Left ventricle myocardium inferior (tissue), 1 donor: Measurements from ENCODE around the gene CCDC167. TPM values are rescaled to one million over a fixed set of nuclear protein-coding genes. Genes with fewer than 3 reads are reported as not detected.
A peak's percentile ranks its signal among the peaks of the same experiment; 100 is the strongest.

Source experiments
- DNase-seq: peaks from one replicate; pipeline ENCODE4 v3.0.0-alpha.2; 2020
- H3K27ac ChIP-seq: fragments of 200-600 bp; replicated peaks from 2 replicates; pipeline ENCODE4 v1.8.0; 2021
- H3K27me3 ChIP-seq: fragments of 200-600 bp; 2 replicates; pipeline ENCODE4 v1.8.0; 2021; ENCODE audit warnings: low read depth
- H3K36me3 ChIP-seq: fragments of 200-600 bp; 2 replicates; pipeline ENCODE4 v1.8.0; 2021
- H3K4me1 ChIP-seq: fragments of 200-600 bp; 2 replicates; pipeline ENCODE4 v1.8.0; 2021
- H3K4me3 ChIP-seq: fragments of 200-600 bp; 2 replicates; pipeline ENCODE4 v1.8.0; 2021; ENCODE audit warnings: mild to moderate bottlenecking, moderate library complexity
- H3K9me3 ChIP-seq: fragments of 200-600 bp; replicated peaks from 2 replicates; pipeline ENCODE4 v1.8.0; 2021
- intact Hi-C: fragments of 100-400 bp; cut with micrococcal nuclease; formaldehyde crosslinking; loops from one replicate; pipeline ENCODE4 v1.11.0; 2022
- total RNA-seq: library from RNA; stranded (reverse); fragmentation: NEBNext Ultra II Directional; extraction: Animal tissue kit (Norgen Biotek cat#: 25700); gene quantifications from one replicate; pipeline ENCODE4 v1.2.1, GENCODE V29; 2021
- TF ChIP-seq, protein P1 (sequence below): fragments of 200-600 bp; IDR thresholded peaks from 2 replicates; pipeline ENCODE4 v1.8.0; 2021; ENCODE audit warnings: antibody characterized with exemption, mild to moderate bottlenecking, borderline replicate concordance
- donor health status: DM: no; HTN: yes; CAD: no; lungs with severe emphysema.

The CCDC167 gene
- total RNA-seq, 1 donor from 2014 or later, result 28.1 TPM

DNA sequence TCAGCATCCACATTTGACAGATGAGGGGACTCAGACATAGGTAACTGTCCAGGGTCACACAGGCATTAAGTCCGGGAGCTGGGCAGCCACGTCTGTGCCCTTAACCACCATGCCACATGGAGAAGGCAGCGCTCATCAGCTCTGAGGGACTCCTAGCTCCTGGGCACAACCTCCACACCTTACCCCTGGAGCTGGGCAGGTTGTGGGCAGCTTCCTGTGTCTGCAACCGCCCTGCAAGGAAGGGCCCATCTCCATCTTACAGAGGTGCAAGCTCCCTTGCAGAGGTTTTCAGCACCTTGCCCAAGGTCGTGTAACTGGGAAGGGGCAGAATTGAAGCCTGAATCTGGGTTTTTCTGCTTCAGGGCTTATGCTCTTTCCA is 7.9 kb downstream of the CCDC167 start:
- Histone ChIP-seq H3K9me3 (no peaks in the 10 kb centered on the region), H3K27ac (no peak overlapping the region), H3K36me3 (no peaks in the 10 kb centered on the region), H3K27me3 (no peaks in the 10 kb centered on the region), H3K4me1 (peaks cover 47% of the 10 kb centered on the region), H3K4me3 (no peak overlapping the region)
- TF ChIP-seq, protein P1, sequence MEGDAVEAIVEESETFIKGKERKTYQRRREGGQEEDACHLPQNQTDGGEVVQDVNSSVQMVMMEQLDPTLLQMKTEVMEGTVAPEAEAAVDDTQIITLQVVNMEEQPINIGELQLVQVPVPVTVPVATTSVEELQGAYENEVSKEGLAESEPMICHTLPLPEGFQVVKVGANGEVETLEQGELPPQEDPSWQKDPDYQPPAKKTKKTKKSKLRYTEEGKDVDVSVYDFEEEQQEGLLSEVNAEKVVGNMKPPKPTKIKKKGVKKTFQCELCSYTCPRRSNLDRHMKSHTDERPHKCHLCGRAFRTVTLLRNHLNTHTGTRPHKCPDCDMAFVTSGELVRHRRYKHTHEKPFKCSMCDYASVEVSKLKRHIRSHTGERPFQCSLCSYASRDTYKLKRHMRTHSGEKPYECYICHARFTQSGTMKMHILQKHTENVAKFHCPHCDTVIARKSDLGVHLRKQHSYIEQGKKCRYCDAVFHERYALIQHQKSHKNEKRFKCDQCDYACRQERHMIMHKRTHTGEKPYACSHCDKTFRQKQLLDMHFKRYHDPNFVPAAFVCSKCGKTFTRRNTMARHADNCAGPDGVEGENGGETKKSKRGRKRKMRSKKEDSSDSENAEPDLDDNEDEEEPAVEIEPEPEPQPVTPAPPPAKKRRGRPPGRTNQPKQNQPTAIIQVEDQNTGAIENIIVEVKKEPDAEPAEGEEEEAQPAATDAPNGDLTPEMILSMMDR, result no peak
- no peak for DNase-seq
- intact Hi-C loops, result no loop called here

GRCh38 chr6:37491171-37491829 is 8.4 kb downstream of the CCDC167 start:
- Histone ChIP-seq H3K4me3 (no peak overlapping the region), H3K27me3 (no peaks in the 10 kb centered on the region), H3K4me1 (peaks cover 47% of the 10 kb centered on the region), H3K27ac (no peak overlapping the region), H3K36me3 (no peaks in the 10 kb centered on the region), H3K9me3 (no peaks in the 10 kb centered on the region)
- intact Hi-C loops, result no loop called here
- no peak for DNase-seq
- TF ChIP-seq, protein P1, result no peak

GRCh38 chr6:37490536-37491170 is 9.0 kb downstream of the CCDC167 start:
- H3K27me3 ChIP-seq, result no peaks in the 10 kb centered on the region
- DNase-seq, result no peak
- H3K4me3 ChIP-seq, result no peak overlapping the region
- intact Hi-C loops, result no loop called here
- TF ChIP-seq, protein P1, result no peak
- peaks cover 47% of the 10 kb centered on the region for H3K4me1 ChIP-seq
- H3K36me3 ChIP-seq, result no peaks in the 10 kb centered on the region
- H3K27ac ChIP-seq, result no peak overlapping the region
- H3K9me3 ChIP-seq, result no peaks in the 10 kb centered on the region

DNA sequence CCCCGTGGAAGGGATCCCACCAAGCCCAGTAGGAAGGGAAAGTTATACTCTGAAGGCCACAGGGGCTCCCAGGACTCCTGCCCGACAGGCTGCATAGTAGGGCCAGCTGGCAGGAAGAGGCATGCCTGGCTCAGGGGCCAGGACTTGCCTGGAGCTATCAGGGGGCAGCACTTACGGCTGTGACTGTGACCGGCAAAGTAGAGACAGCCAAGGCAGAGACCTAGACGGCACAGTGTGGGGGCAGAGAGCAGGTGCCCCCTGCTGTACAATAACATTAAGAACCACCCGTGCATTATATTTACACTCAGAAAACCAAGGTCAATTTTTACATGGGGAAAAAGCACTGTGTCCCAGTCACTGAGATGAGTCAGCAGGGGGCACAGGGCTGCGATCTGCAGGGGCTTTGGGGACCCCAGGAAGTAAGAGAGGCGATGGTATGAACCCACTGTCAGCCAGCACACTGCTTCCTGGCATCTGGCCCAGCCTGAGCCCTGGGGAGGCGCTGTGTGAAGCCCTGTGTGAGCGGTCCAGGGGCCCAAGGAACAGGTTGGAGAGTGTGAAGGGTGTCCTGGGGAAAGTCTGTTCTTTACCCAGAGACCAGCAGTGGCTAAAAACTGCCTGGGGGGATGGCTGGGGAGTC is 9.9 kb downstream of the CCDC167 start:
- Histone ChIP-seq H3K4me3 (no peak overlapping the region), H3K9me3 (no peaks in the 10 kb centered on the region), H3K27me3 (no peaks in the 10 kb centered on the region), H3K36me3 (no peaks in the 10 kb centered on the region), H3K4me1 (peaks cover 47% of the 10 kb centered on the region), H3K27ac (peak overlapping the region; percentile 12)
- intact Hi-C loops, result loop anchor here (5.0 kb wide), 1 partner anchor 202 kb away; no protein-coding TSS in a partner anchor
- TF ChIP-seq, protein P1, result peak; percentile 14
- no peak for DNase-seq

DNA sequence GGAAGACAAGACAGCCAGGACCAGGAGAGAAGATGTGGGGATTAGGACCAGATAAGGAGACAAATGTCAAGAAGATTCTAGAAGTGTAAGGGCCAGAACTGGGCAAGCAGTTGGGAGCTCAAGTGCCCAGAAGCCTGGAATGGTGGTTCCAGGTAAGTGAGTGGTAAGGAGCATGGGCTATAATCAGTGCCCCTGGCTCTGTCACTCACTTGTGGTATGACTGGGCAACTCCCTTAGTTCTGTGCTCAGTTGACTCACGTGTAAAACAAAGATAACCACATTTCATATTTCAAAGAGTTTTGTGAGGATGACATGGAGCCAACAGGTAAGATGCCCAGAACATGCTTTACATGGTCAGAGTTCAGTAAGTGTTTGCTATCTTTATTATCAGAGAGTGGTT is 11.2 kb downstream of the CCDC167 start:
- intact Hi-C loops, result loop anchor here (5.0 kb wide), 1 partner anchor 204 kb away; no protein-coding TSS in a partner anchor
- Histone ChIP-seq H3K9me3 (no peaks in the 10 kb centered on the region), H3K36me3 (peaks cover under 1% of the 10 kb centered on the region), H3K4me3 (no peak overlapping the region), H3K27me3 (no peaks in the 10 kb centered on the region), H3K27ac (no peak overlapping the region), H3K4me1 (peaks cover 50% of the 10 kb centered on the region)
- no peak for DNase-seq
- TF ChIP-seq, protein P1, result no peak
